ENCODE results near the gene MASP1.
"Not testable (repeated sequence)": the region's sequence is repeated elsewhere in the genome, so short reads cannot be mapped to it uniquely, and the experiment has no call there.

Gene MASP1

DNA sequence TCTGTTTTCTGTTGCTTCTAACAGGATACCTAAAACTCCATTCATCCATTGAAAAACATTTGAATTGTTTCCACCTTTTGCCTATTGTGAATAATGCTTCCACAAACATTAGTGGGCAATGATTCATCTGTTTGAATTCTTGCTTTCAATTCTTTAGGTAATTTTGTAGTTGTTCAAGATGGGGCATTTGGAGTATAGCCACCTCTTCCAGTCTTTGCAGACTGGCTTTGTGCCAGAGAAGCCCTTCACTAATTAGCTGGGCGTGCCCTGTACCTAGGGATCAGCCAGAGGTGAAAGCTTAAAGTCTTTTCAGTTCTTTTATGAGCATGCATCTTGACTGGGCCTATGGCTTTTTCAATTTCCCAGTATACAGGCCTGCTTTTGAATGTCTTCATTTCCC, 83.4 kb downstream of the MASP1 start:
- Histone ChIP-seq H3K27ac (no peak overlapping the region), H3K4me3 (no peak overlapping the region), H3K9me3 (replicated peaks in 1 of 11) (peaks cover 9 to 24% (median 18%) of the 10 kb centered on the region in 11 experiments; a peak in 21 of 22 replicates), H4K20me1 (no peaks in the 10 kb centered on the region), H3K36me3 (no peaks in the 10 kb centered on the region; a peak in 1 of 22 replicates), H3K4me2 (no peak overlapping the region), H3K27me3 (no peaks in the 10 kb centered on the region), H3K9ac (no peak overlapping the region), H3K4me1 (no peaks in the 10 kb centered on the region)
- no peak for TF ChIP-seq Cebpa-rat (IDR thresholded peaks at IDR 0.05)

DNA sequence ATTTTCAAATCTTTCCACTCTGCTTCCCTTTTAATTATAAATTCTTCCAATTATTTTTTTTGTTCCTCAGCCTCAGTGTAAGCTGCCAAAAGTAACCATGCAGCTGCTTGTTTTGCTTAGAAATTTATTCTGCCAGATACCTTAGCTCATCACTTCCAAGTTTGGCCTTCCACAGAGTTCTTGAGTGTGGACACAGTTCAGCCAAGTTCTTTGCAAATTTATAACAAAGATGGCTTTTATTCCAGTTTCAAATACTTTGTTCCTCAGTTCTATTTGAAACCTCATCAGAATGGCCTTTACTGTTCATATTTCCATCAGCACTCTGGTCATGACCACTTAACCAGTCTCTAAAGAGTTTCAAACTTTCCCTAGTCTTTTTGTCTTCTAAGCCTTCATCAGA, 83.9 kb downstream of the MASP1 start:
- H3K27me3 ChIP-seq: no peaks in the 10 kb centered on the region
- no peaks in the 10 kb centered on the region for H3K4me1 ChIP-seq
- no peaks in the 10 kb centered on the region; a peak in 1 of 22 replicates for H3K36me3 ChIP-seq
- peaks cover 9 to 24% (median 18%) of the 10 kb centered on the region in 11 experiments; a peak in 21 of 22 replicates for H3K9me3 ChIP-seq (replicated peaks in 1 of 11)
- no peak overlapping the region for H3K4me2 ChIP-seq
- H4K20me1 ChIP-seq: no peaks in the 10 kb centered on the region
- no peak for TF ChIP-seq Cebpa-rat (IDR thresholded peaks at IDR 0.05)
- no peak overlapping the region for H3K4me3 ChIP-seq
- H3K9ac ChIP-seq: no peak overlapping the region
- no peak overlapping the region for H3K27ac ChIP-seq

- Histone ChIP-seq H3K36me3 (no peaks in the 10 kb centered on the region; a peak in 1 of 22 replicates), H4K20me1 (no peaks in the 10 kb centered on the region), H3K4me1 (no peaks in the 10 kb centered on the region), H3K4me3 (no peak overlapping the region), H3K9ac (no peak overlapping the region), H3K4me2 (no peak overlapping the region), H3K27ac (no peak overlapping the region), H3K9me3 (replicated peaks in 1 of 11) (peaks cover 9 to 24% (median 18%) of the 10 kb centered on the region in 11 experiments; a peak in 21 of 22 replicates), H3K27me3 (no peaks in the 10 kb centered on the region)
- TF ChIP-seq Cebpa-rat (IDR thresholded peaks at IDR 0.05): no peak
Measured at GRCh38 chr3:187207062-187207461, 84.5 kb downstream of the MASP1 start.

DNA sequence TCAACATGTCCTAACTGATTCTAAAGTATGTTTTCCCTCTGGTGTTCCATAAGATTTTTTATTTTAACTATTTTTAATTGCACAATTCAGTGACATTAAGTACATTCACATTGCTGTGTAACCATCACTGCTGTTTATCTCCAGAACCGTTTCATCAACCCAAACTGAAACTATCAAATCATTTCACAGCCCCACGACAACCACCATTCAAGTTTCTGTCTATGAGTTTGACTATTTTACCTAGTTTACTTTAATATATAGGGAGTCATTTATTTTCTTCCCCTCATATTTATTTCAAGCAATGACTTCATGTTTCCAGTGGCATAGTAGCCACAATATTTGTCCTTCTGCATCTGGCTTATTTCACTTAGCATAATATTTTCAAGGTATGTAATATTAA, 85.9 kb downstream of the MASP1 start:
- Histone ChIP-seq H3K36me3 (no peaks in the 10 kb centered on the region; a peak in 1 of 22 replicates), H3K27ac (no peak overlapping the region), H4K20me1 (no peaks in the 10 kb centered on the region), H3K27me3 (peaks cover 0 to 3% (median 0%) of the 10 kb centered on the region in 11 experiments; a peak in 1 of 22 replicates), H3K9me3 (replicated peaks in 1 of 11) (peaks cover 9 to 24% (median 18%) of the 10 kb centered on the region in 11 experiments; a peak in 21 of 22 replicates), H3K4me3 (no peak overlapping the region), H3K4me2 (no peak overlapping the region), H3K9ac (no peak overlapping the region), H3K4me1 (no peaks in the 10 kb centered on the region)
- TF ChIP-seq Cebpa-rat (IDR thresholded peaks at IDR 0.05): no peak

DNA sequence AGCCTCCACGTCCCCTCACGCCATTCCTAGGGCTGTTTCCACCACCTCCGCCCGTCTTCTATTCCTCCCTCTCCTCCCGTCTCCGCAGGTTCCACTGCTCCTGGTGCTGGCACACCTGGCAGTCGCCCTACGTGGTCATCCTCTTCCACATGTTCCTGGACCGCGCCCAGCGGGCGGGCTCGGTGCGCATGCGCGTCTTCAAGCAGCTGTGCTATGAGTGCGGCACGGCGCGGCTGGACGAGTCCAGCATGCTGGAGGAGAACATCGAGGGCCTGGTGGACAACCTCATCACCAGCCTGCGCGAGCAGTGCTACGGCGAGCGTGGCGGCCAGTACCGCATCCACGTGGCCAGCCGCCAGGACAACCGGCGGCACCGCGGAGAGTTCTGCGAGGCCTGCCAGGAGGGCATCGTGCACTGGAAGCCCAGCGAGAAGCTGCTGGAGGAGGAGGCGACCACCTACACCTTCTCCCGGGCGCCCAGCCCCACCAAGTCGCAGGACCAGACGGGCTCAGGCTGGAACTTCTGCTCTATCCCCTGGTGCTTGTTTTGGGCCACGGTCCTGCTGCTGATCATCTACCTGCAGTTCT, 92.0 kb downstream of the MASP1 start:
- H3K4me2 ChIP-seq; H3K4me1 ChIP-seq; H4K20me1 ChIP-seq; H3K9ac ChIP-seq; H3K27ac ChIP-seq; H3K36me3 ChIP-seq; H3K4me3 ChIP-seq; H3K9me3 ChIP-seq (replicated peaks in 1 of 11); H3K27me3 ChIP-seq: not testable (repeated sequence)

- H3K9me3 ChIP-seq (replicated peaks in 1 of 11): no peaks in the 10 kb centered on the region
- no peaks in the 10 kb centered on the region for H3K36me3 ChIP-seq
- no peak overlapping the region for H3K27ac ChIP-seq
- no peak overlapping the region for H3K4me2 ChIP-seq
- no peak for TF ChIP-seq Cebpa-rat (IDR thresholded peaks at IDR 0.05)
- H3K9ac ChIP-seq: no peak overlapping the region
- H3K4me1 ChIP-seq: no peaks in the 10 kb centered on the region
- no peaks in the 10 kb centered on the region for H4K20me1 ChIP-seq
- peaks cover 0 to 4% (median 0%) of the 10 kb centered on the region in 11 experiments; a peak in 1 of 22 replicates for H3K27me3 ChIP-seq
- H3K4me3 ChIP-seq: no peak overlapping the region
Measured at GRCh38 chr3:187198490-187198889, 93.0 kb downstream of the MASP1 start.

GRCh38 chr3:187197335-187197649, 94.2 kb downstream of the MASP1 start, which contains the start of gene RTP1:
RTP1 (plus strand) TSS chr3:187197486; CDS start chr3:187197516, 30 bp downstream.
- Histone ChIP-seq H3K9ac (no peak within 1 kb of the TSS), H3K36me3 (no peaks in the 10 kb centered on the region), H3K4me1 (no peaks in the 10 kb centered on the region), H3K9me3 (replicated peaks in 1 of 11) (no peaks in the 10 kb centered on the region), H3K4me2 (no peak within 1 kb of the TSS), H3K4me3 (no peak within 1 kb of the TSS), H4K20me1 (no peaks in the 10 kb centered on the region), H3K27me3 (peaks cover 0 to 12% (median 0%) of the 10 kb centered on the region in 11 experiments; a peak in 2 of 22 replicates), H3K27ac (no peak within 1 kb of the TSS)
- no peak for TF ChIP-seq Cebpa-rat (IDR thresholded peaks at IDR 0.05)

DNA sequence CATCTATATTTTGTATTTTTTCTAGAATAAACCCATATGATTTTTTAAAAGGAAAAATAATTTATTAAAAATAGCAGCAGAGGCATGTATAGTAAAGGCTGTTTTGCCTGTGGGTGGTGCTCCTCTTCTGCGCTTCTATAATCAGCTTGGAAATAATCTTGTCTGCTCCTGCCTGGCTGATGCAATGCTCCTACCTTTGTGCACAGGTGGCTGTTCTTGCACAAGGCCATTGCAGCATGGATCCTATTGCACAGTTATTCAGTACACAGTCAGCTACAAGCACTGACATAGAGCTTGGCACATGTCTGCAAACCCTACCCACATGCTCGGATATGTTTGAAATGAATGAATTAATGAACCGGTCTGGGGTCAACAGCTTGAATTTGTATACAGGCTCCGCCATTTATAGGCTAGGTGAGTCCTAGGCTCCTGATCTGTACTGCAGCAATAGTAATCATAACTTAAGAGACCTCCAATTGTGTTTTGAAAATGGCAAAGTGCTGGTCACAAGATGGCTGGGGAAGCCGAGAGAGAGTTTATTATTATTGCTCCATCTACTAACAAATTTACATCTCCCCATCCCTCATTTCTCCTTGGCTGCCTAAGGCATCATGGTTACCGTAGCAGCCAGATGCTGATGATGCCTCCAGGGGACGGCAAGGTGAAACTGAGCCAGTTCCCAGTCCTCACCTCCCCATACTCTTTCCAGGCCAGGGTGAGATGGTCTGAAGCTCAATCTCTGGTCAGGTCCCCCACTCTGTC, 94.8 kb downstream of the MASP1 start:
- H3K4me2 ChIP-seq: no peak overlapping the region

DNA sequence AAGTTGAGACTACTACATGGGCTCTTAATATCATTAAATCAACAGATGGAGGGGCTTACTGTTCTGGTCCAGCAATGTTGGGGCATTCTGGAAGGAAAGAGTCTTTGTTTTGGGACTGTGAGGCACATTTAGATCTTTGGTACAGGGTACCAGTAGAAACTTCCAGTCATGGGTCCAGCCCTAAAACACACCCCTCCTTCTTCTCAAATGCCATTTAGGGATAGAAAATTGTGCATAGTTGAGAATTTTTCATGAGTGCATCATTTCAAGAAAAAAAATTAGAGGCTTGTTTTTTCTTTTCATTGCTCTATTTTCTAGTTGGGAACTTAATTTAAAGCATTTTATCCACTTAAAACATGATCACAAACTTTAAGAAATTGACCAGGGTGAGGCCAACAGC, 98.4 kb downstream of the MASP1 start:
- H4K20me1 ChIP-seq: no peaks in the 10 kb centered on the region
- TF ChIP-seq Cebpa-rat (IDR thresholded peaks at IDR 0.05): no peak
- H3K4me2 ChIP-seq: no peak overlapping the region
- no peak overlapping the region for H3K4me3 ChIP-seq
- H3K27me3 ChIP-seq: peaks cover 0 to 37% (median 0%) of the 10 kb centered on the region in 11 experiments; a peak in 6 of 22 replicates
- H3K4me1 ChIP-seq: peaks cover 13 to 29% (median 27%) of the 10 kb centered on the region in 10 experiments
- H3K27ac ChIP-seq: no peak overlapping the region
- no peaks in the 10 kb centered on the region for H3K36me3 ChIP-seq
- no peak overlapping the region for H3K9ac ChIP-seq
- 0 out of 22 replicates have a peak, but pooled peaks cover 0 to 4% (median 0%) of the 10 kb centered on the region in 11 experiments for H3K9me3 ChIP-seq (replicated peaks in 1 of 11)

More for the DNA sequence above, 94.8 kb downstream of the MASP1 start:
- Histone ChIP-seq H4K20me1 (no peaks in the 10 kb centered on the region), H3K27me3 (peaks cover 0 to 15% (median 0%) of the 10 kb centered on the region in 11 experiments; a peak in 4 of 22 replicates), H3K9ac (no peak overlapping the region), H3K9me3 (replicated peaks in 1 of 11) (0 out of 22 replicates have a peak, but pooled peaks cover 0 to 4% (median 0%) of the 10 kb centered on the region in 11 experiments), H3K27ac (no peak overlapping the region), H3K4me3 (no peak overlapping the region), H3K4me1 (no peaks in the 10 kb centered on the region), H3K36me3 (no peaks in the 10 kb centered on the region)
- TF ChIP-seq Cebpa-rat (IDR thresholded peaks at IDR 0.05): no peak

Data from BLaER1 treated with 17β-estradiol and CSF1 and Interleukin-3, amounts not matched to agents 10 nM and 100 nM (cell line).